ENCODE results near the gene TEX13D. TPM values are rescaled to one million over a fixed set of nuclear protein-coding genes. Genes with fewer than 3 reads are reported as not detected.

Gene TEX13D
- total and polyA plus RNA-seq, 2 donors (not counting 3 experiments of a cell fraction or from before 2014, with no cell fraction given) = not detected

- POLR2A ChIA-PET = no interaction called here
- Histone ChIP-seq H3K4me1 (ENCODE audit: control insufficient read depth, extremely low read depth, insufficient read depth, low read length) (no peaks in the 10 kb centered on the region), H3K79me2 (ENCODE audit: control insufficient read depth, insufficient read depth, low read length) (no peaks in the 10 kb centered on the region), H3K9me3 (replicated peaks; ENCODE audit: control insufficient read depth, insufficient read depth, low read length) (no peaks in the 10 kb centered on the region), H4K20me1 (replicated peaks; ENCODE audit: control insufficient read depth, extremely low read depth, insufficient read depth, low read length) (no peaks in the 10 kb centered on the region), H3K27me3 (ENCODE audit: control insufficient read depth in 2 of 2, insufficient read depth in 2 of 2, low read length in 2 of 2) (no peaks in the 10 kb centered on the region), H3K9me1 (replicated peaks; ENCODE audit: control insufficient read depth, extremely low read depth, insufficient read depth, low read length) (no peaks in the 10 kb centered on the region), H3K4me3 (replicated peaks in 1 of 3; ENCODE audit: insufficient read depth in 1 of 3, low read depth in 1 of 3, low read length in 3 of 3) (no peak overlapping the region), H3K27ac (ENCODE audit: insufficient read depth, low read depth, low read length) (no peak overlapping the region), H3K9ac (replicated peaks; ENCODE audit: extremely low read depth, insufficient read depth, low read length) (no peak overlapping the region), H3K36me3 (ENCODE audit: control insufficient read depth in 2 of 2, extremely low read depth in 1 of 2, insufficient read depth in 2 of 2, low read length in 2 of 2) (no peaks in the 10 kb centered on the region), H3K4me2 (ENCODE audit: insufficient read depth, low read length) (no peak overlapping the region), H2AFZ (ENCODE audit: low read depth, low read length) (no peak overlapping the region)
- DNase-seq (ENCODE audit: low read depth, low spot score) (no peak), FAIRE-seq (no peak)
- CTCF ChIA-PET = no interaction called here
- intact Hi-C loops (cut with micrococcal nuclease) = no loop called here
- TF ChIP-seq, protein P1, sequence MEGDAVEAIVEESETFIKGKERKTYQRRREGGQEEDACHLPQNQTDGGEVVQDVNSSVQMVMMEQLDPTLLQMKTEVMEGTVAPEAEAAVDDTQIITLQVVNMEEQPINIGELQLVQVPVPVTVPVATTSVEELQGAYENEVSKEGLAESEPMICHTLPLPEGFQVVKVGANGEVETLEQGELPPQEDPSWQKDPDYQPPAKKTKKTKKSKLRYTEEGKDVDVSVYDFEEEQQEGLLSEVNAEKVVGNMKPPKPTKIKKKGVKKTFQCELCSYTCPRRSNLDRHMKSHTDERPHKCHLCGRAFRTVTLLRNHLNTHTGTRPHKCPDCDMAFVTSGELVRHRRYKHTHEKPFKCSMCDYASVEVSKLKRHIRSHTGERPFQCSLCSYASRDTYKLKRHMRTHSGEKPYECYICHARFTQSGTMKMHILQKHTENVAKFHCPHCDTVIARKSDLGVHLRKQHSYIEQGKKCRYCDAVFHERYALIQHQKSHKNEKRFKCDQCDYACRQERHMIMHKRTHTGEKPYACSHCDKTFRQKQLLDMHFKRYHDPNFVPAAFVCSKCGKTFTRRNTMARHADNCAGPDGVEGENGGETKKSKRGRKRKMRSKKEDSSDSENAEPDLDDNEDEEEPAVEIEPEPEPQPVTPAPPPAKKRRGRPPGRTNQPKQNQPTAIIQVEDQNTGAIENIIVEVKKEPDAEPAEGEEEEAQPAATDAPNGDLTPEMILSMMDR (IDR thresholded peaks at IDR 0.05; ENCODE audit: extremely low read depth in 1 of 2, insufficient read depth in 1 of 2, low read depth in 1 of 2, low read length in 2 of 2) = no peak
- no peak for TF ChIP-seq POLR2AphosphoS5 (IDR thresholded peaks at IDR 0.05; ENCODE audit: insufficient read depth, low read depth, low read length)
- no peak for TF ChIP-seq MAX (IDR thresholded peaks at IDR 0.05; ENCODE audit: insufficient read depth, insufficient read length)
- TF ChIP-seq MYC (IDR thresholded peaks at IDR 0.05; ENCODE audit: low read depth, low read length) = no peak
- TF ChIP-seq JUN (IDR thresholded peaks at IDR 0.05; ENCODE audit: borderline replicate concordance, insufficient read depth, insufficient read length, low read depth) = no peak
- no peak for TF ChIP-seq GATA2 (IDR thresholded peaks at IDR 0.05; ENCODE audit: insufficient read depth, insufficient read length, low read depth, low read length)
- TF ChIP-seq POLR2A (IDR thresholded peaks at IDR 0.05; ENCODE audit: low read depth, low read length) = no peak
- no peak for TF ChIP-seq EZH2 (IDR thresholded peaks at IDR 0.05; ENCODE audit: borderline replicate concordance, low read depth, low read length, severe bottlenecking)
- no peak for TF ChIP-seq FOS (IDR thresholded peaks at IDR 0.05; ENCODE audit: borderline replicate concordance, insufficient read depth, low read length)
- dilution Hi-C loops (cut with MboI; ENCODE audit: extremely low pct_ligation_motif_present, low sequenced_read_pairs) = no loop called here
- BruUV-seq (replicated peaks) = no TSS peak
These were observed 10.6 kb downstream of the TEX13D start for GRCh38 chrX:124343016-124343415.
